Ramos (cell line): ENCODE measurements around the gene PTPRR.
"Not testable (repeated sequence)": the region's sequence is repeated elsewhere in the genome, so short reads cannot be mapped to it uniquely, and the experiment has no call there.

Experiments used
- in situ Hi-C: fragments of 300-500 bp; cut with MboI; formaldehyde crosslinking; loops from one replicate; pipeline ENCODE4 v1.14.3; 2022; ENCODE audit warnings: low sequenced_read_pairs; ENCODE audit not compliant: unreplicated experiment

The PTPRR gene

DNA sequence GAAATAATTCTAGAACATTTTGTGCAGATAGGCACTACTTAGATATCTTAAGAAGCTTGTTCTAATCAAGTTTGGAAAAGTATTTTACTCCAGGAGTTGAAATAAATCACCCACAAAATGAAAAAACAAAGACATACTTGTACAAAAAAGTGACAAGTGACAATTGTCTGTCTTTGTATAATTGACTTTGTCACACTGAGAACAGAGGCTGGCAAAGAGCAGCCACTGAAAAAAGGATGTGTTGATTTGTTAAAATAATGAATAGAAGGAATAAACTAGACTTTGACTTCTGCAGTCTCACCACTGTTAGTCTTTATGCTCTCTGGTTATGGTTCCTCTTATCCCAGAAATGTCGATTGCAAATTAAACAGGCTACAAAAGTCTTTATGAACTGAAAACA, 77.6 kb downstream of the PTPRR start:
- in situ Hi-C loops = no loop called here

DNA sequence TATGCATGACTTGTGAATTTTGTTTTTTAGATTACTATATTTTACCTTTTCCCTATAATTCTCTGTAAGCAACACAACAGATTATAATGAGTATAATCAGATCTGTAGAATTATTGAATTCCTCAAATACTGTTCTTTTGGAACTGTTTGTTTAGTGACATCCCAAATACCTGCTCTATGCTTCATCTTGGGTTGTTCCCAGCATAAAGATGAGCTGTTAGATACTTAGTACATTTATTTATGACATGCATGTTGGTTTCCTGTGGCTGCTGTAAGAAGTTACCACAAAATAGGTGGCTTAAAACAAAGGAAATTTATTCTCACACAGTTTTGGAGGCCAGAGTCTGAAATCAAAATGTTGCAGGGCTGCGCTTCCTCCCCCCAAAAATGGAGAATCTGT, 78.4 kb downstream of the PTPRR start:
- in situ Hi-C loops = no loop called here

DNA sequence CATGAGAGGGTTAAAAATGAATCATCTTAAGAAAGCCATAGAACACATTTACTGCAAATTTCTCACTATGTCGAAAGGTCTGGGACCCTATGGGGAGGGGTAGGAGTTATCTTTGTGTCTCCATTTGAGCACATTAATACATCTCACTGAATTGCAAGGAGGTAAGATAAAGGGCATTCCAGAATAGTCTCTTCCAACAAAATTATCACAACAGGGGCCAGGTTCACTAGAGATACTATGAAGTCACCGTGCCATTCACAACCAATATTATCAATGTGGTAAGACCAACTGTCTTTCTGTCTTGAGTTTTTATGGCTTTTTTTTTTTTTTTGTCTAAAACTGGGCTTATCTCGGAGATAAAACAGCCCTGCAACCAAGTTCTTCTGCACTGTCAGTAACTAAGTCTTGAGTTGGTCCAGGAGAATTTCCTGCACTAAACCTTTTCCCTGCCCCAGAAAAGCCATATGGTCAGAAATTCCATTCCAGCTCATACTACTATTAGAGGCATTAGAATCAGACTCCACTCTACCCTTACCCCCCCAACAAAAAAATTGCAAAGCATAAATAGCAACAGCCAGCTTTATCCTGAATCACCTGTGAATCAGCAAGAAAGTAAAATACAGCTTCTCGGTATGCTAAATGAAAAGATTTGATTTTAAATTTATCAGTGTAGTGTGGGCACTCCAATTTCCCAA, 79.7 kb downstream of the PTPRR start:
- in situ Hi-C loops = no loop called here

- in situ Hi-C loops = no loop called here
These were observed 81.0 kb downstream of the PTPRR start for GRCh38 chr12:70839544-70839943.

DNA sequence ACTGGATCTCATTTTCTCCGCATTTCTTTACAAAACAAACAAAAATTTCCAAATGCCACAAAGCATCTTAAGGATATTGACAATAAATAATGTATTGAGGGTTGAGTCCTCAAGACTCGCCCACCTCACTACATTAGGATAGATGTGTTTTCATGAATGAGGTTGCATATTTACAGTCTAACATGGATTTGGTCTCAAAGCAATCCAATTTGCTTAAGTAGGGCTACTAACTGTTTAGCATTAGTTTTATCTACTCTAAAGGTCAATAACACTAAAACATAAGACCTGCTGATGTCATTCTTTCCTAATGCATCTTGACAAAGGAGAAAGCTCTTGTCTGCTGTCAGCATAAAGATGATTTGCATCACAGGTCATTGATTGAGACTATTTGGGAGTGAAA, 82.4 kb downstream of the PTPRR start:
- in situ Hi-C loops = no loop called here

GRCh38 chr12:70837026-70837425, 83.5 kb downstream of the PTPRR start:
- in situ Hi-C loops = no loop called here

GRCh38 chr12:70835948-70836347, 84.6 kb downstream of the PTPRR start:
- in situ Hi-C loops = no loop called here

DNA sequence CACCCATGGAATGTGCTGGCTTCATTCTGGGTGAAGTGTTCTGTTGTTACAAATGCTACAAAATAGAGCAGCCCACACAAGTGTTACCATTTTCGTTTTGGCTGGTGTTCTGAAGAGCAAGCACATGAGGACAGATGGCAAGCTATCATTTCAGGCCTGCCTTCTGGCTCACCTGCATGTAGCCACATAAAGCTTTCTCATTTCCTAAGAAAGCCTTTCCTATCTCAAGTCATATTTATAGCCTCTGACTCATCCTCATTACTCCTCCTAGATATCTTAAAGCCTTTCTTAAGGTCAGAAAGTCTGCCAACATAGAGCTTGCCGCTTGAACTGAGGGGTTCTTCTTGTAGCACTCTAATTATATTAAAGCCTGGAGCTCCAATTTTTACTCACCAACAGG, 89.0 kb downstream of the PTPRR start:
- in situ Hi-C loops = no loop called here

DNA sequence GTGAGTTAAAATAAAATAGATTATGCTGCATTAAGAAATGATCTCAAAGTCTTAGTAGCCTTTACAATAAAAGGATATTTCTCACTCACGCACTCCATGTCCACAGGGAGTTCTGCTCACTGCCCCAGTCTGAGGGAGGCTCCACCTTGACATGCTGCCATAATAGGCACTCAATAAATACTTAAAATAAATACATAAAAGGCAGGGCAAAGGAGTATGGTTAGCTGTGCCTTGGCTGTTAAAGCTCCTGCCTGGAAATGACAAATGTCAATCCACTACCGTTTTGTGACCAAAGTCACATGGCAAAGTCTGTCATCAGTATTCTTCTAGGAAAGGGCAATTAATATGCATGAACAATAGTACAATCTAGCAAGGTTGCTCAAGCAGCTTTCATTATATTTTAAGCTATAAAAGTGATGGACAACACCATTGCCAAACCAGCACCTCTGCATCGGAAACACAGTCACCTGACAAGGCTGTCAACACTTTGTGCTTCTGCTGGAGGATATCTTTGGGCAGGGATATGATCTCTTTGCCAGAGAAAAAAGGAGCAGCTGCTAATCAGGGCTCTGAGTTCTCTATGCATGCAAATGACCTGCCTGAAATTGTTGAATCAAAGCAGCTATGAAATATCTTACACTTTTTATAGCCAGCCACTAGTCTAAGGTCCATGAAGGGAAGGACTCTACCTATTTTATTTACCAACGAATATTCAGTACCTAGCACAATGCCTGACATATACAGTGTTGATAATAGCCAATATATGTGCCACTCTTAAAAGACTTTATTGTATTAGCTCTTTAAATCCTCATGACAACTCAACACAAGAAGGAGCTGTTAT, 90.1 kb downstream of the PTPRR start:
- in situ Hi-C loops = no loop called here

- in situ Hi-C loops = no loop called here
These were observed 91.5 kb downstream of the PTPRR start for GRCh38 chr12:70829070-70829469.

DNA sequence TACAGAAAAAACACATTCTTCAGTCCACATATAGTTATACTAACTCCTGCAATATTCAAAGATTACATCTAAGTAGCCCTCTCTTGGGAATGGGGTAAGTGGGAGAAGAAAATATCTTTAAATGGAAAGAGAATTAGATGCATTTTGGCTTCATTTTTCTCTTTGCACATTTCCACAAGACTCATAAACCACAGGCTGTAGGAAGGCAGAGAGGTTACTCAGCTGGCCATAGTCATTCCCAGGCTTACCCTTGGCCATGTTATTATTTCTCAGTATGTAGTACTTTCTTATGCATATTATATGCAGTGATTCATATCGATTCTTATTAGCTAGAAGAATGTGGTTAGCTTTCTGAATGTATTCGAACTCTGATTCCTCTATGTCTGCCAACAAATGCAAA, 92.2 kb downstream of the PTPRR start:
- in situ Hi-C loops = no loop called here

DNA sequence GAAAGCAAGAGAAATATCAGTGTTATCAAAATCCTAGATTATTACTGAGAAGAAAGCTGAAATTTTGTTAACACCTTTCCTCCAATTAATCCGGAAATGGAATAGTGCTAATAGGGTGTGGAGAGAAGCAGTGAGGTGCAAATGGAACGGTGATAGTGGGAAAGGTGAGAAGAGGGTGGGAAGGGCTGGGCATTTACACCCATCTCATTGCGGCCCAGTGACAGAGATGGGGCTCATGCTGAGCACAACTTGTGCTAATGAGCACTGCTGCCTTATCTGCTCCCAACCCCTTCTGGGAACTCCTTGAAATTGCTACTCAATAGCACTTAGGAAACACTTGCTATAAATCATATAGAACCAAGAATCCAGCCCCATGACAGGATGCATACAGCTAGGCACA, 94.4 kb downstream of the PTPRR start:
- in situ Hi-C loops = no loop called here

- in situ Hi-C loops = no loop called here
These were observed 96.0 kb downstream of the PTPRR start for GRCh38 chr12:70824511-70824910.

DNA sequence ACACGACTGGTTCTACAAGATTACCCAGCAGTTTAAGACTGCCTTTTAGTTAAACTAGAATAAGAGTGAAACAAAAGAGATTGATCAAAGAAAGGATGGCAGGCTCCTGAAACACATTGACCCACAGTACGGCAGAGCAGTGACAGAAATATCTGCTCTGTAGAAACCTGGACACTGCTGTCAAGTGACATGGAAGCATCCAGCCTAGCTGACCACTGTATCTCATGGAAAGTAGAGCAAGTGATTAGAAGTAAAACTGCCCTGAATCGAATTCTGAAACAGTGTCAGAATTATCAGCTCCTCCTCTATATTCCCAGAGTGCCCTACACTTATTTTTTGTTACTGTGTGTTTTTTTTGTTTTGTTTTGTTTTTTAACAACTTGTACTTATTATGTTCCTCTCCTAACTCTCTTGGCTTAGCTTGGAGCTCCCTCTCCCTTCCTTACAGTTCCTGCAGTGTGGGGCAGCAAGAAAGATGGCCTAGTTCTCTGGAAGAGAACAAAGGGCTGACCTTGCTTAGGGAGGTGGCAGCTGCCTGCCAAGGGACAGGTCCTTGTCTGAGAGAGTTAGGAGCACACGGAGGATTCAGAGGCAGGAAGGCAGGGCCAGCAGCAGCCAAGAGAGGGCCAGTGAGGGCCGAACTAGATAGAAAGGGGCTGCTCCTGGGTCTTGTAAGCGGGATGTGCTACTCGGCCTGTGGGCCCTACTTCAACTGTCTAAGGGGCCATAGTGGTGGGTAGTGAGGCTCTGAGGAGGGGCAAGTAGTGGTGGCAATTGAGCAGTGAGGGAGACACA, 97.2 kb downstream of the PTPRR start:
- in situ Hi-C loops = no loop called here

- in situ Hi-C loops = no loop called here
These were observed 98.1 kb downstream of the PTPRR start for GRCh38 chr12:70822412-70822811.

GRCh38 chr12:70815971-70816391, 104.6 kb downstream of the PTPRR start:
- in situ Hi-C loops = no loop called here

GRCh38 chr12:70815056-70815455, 105.5 kb downstream of the PTPRR start:
- in situ Hi-C loops = no loop called here

DNA sequence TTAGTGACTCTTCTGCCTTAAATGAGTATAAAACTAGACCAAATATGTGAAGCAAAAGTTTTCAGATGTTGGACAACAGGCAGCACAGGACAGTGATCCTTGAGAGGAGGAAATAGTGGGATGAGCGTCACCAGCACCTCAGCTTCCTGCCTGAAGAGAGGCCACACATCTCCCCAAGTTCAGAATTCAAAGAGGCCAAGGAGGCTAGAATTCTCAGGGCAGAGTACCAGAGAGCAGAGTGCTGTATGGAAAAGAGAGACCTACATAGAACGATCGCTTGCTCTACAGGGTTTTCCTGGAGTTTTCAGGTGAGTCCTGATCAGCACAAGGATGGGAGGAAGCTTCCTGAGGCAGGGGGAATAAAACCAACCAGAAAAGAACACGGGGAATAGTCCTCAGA, 107.0 kb downstream of the PTPRR start:
- in situ Hi-C loops = no loop called here

DNA sequence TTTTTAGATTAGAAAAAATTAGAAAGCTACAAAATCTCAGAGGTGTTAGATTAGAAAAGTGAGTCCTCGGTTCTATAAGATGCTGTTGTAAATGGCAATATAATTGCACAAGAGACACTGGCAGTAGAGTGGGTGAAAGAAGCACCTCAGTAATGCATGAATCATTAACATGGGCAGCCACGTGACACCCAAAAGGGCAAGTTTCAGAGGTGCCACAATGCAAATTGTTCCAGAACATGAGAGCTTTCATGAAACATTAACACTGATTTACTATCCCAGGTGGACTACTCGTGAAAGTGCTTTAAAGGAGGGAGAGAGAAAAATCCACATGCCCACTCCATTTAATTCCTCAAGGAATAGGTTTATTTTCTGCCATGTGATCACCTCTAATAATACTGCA, 108.4 kb downstream of the PTPRR start:
- in situ Hi-C loops = no loop called here

- in situ Hi-C loops = no loop called here
These were observed 110.7 kb downstream of the PTPRR start for GRCh38 chr12:70809887-70810286.

- in situ Hi-C loops = not testable (repeated sequence)
These were observed 112.5 kb downstream of the PTPRR start for GRCh38 chr12:70807993-70808392.
